ENCODE results near the gene PC.

The PC gene

GRCh38 chr11:66950112-66950535 is 8.1 kb downstream of the PC start:
- DNase-seq, result peak; percentile 18

GRCh38 chr11:66938582-66939135 is 19.5 kb downstream of the PC start:
- no peak for DNase-seq

GRCh38 chr11:66937193-66937733 is 20.9 kb downstream of the PC start:
- DNase-seq, result no peak

GRCh38 chr11:66936311-66936711 is 21.9 kb downstream of the PC start:
- DNase-seq, result no peak

- DNase-seq, result no peak
Measured at GRCh38 chr11:66934950-66935779, 23.0 kb downstream of the PC start.

DNA sequence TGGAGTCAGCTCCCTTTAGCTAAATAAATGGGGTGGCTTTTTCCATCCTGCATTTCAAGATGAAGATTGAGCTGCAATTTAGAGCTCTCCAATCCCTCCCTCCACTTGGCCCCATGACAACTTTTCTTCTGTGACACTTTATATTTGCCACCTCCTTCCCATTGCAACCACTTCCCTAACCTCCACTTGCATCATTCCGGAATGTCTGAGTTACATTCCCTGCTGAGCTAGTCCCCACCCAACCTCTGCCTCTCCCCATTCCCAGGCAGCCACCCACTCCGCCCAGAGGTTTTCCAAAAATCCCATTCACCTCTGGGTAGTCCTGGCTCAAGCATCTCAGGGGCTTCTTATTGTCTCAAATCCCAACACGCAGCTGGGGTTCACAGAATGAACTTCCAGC is 24.7 kb downstream of the PC start:
- no peak for DNase-seq

DNA sequence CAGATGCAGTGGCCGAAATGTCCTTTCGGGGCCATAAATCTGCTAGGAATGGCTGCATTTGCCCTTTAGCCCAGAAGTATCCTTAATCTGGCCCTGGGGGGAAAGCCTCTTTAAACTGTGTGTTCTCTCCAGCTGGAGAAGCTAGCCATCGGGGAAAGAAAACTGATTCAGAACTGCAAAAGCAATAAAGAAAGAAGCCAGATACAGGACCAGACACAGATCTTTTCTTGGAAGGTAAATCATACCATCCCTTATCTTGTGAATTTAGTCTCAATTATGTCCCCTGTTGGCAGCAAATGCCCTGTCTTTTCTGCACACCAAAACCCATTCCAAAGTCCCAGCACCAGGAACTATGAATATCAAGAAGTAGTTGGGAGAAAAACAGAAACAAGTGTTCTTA is 25.6 kb downstream of the PC start:
- no peak for DNase-seq

DNA sequence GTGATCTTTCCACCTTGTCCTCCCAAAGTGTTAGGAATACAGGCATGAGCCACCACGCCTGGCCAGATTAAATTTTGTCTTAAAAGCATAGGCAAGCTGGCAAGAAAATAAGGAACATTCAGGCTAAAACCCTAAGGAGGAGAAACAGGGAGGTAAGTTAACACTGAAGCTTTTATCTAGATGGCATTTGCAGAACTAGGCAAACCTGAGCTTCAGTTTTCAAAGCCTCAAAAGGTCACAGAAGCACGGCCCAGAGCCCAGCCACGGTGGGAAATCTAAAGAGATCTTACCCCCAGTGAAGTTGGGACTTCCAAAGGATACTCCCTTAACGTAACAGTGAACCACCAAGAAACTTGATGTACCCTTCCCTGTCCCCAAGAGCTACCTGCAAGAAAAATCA is 28.4 kb downstream of the PC start:
- DNase-seq, result no peak

DNA sequence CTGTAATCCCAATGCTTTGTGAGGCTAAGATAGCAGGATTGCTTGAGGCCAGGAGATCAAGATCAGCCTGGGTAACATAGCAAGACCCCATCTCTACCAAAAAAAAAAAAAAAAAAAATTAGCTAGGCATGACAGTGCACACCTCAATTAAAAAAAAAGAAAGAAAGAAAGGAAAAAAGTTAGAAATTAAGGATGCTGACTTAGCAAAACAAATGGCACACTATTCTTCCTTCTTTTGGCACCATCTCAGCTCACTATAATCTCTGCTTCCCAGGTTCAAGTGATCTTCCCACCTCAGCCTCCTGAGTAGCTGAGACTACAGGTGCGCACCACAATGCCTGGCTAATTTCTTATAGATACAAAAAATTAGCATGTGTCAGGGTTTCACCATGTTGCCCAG is 33.9 kb downstream of the PC start:
- no peak for DNase-seq

- DNase-seq, result no peak
Measured at GRCh38 chr11:66922551-66922950, 35.6 kb downstream of the PC start.

- DNase-seq, result no peak
Measured at GRCh38 chr11:66920978-66921784, 37.0 kb downstream of the PC start.

GRCh38 chr11:66919923-66920322 is 38.3 kb downstream of the PC start:
- no peak for DNase-seq

- DNase-seq, result no peak
Measured at GRCh38 chr11:66918741-66919140, 39.4 kb downstream of the PC start.

DNA sequence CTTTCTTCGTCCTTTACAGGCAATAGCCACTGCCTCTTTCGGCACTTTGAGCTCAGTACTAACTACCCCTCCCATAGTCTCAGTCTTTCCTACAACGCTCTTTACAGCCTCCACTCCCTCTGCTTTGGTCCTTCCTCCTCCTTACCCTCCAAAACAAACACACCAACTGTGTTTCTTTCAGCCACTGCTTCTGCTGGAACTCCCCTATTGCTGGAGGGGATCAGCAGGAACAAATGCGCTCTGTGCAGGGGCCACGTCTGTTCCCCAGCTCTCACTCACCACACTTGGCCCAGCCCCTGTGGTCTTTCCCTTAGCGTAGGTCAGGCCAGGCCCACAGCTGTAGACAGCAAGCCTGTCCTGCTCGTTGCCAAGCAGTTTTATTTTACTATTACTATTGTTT is 42.3 kb downstream of the PC start:
- DNase-seq, result no peak

DNA sequence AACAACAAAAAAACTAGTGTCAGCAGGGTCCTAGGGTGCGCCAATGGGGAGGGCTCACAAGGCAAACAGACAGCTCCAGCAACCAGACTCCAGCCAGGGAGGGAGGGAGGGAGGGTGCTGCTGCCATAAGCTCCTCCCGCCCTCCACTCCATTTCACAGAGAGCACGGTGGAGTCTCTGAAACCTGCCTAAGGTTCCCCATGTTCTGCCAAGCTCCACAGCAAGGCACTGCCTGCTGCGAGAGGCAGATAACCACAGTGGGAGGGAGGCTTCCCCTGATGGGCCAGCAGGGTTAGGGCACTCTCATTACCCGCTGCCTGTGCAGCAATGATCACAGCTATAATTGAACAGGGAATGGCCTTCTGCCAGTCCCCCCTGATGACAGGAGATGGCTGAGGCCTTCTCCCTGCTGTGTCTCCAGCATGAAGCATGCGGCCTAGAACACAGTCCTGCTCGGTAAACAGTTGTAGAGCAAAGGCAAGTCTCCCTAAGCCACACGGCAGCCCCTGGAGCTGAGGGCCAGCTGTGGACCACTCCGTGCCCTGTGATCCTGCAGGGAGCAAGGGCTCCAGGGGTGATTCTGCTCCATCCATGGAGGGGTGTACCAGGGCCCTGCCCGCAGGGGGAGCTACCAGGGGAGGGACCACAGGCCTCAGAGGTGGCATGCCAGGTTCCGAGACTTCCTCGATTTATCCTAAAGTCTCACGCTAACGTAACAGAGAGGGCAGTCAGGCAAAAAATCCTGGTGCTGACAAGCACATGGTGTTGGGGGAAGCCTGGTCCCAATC is 42.9 kb downstream of the PC start:
- no peak for DNase-seq

- DNase-seq, result no peak
Measured at GRCh38 chr11:66914505-66914904, 43.7 kb downstream of the PC start.

GRCh38 chr11:66912911-66913310 is 45.3 kb downstream of the PC start:
- DNase-seq, result no peak

GRCh38 chr11:66912361-66912760 is 45.8 kb downstream of the PC start:
- DNase-seq, result no peak

DNA sequence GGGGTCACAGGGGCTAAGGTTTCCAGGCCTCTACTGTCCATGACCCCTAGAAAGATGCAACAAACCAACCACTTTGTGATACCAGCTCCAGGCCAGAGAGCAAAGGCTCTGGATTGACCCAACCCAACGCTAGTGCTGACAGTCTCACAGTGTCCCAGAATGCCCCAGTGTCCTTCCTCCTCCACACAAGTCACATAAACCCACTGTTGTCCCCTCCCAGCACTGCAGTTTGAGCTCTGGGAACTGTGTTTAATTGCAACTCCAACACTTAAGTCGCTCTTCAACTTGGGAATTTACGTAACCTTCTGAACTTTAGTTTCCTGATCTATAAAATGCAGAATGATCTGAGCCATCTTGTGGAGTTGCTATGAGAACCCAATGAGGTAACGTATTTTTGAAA is 47.5 kb downstream of the PC start:
- DNase-seq, result no peak

- no peak for DNase-seq
Measured at GRCh38 chr11:66910016-66910415, 48.2 kb downstream of the PC start.

DNA sequence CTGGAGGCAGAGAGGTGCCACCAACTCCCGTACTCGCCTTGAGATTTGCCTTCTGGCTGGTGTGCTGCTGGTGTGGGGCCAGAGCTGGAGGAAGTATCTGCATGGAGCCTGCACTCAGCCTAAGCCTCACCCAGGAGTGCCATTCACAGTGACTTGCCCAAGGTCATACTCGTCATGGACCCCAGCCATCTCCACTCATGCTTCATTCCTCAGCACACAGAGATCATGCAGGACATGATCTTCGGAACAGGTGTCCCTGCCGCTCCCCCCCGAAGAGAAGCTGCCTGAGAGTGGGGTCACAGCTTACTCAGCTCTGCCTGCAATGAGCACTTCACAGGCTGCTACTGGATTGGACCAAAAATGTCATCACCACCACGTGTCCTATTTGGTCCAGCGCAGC is 49.0 kb downstream of the PC start:
- no peak for DNase-seq

- DNase-seq, result no peak
Measured at GRCh38 chr11:66907751-66908630, 50.2 kb downstream of the PC start.

Measured in activated CD4-positive, alpha-beta T cell treated with anti-CD3 and anti-CD28 coated beads, Interleukin-2, amount 50 U/mL, for 16 hours (primary cell).